ENCODE data around the gene DR1.

- TF ChIP-seq, protein P1, sequence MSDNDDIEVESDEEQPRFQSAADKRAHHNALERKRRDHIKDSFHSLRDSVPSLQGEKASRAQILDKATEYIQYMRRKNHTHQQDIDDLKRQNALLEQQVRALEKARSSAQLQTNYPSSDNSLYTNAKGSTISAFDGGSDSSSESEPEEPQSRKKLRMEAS (IDR thresholded peaks at IDR 0.05; ENCODE audit: low read depth, low read length) = no peak
- TF ChIP-seq NR2C2 (IDR thresholded peaks at IDR 0.05; ENCODE audit: borderline replicate concordance, control insufficient read depth, insufficient read length, low read depth) (no peak), CTCF (IDR thresholded peaks at IDR 0.05 in 2 of 3, conservative IDR thresholded peaks at IDR 0.05 in 1 of 3; ENCODE audit: control insufficient read depth in 2 of 3, extremely low read depth in 1 of 3, insufficient read depth in 1 of 3, low read depth in 3 of 3, low read length in 3 of 3) (no peak), GABPA (IDR thresholded peaks at IDR 0.05; ENCODE audit: low read depth) (no peak), POLR2A (IDR thresholded peaks at IDR 0.05; ENCODE audit: low read depth, low read length) (no peak), ATF3 (IDR thresholded peaks at IDR 0.05; ENCODE audit: borderline replicate concordance, extremely low read depth, low read depth, low read length) (no peak), EGR1 (IDR thresholded peaks at IDR 0.05; ENCODE audit: borderline replicate concordance in 1 of 2, low read depth in 2 of 2, low read length in 2 of 2) (no peak), RAD51 (IDR thresholded peaks at IDR 0.05) (no peak), EED (IDR thresholded peaks at IDR 0.05; ENCODE audit: low read depth) (no peak)
Observed at GRCh38 chr1:93344484-93344883, 1.2 kb upstream of the DR1 start.

Data from GM12878 (cell line).